Measurements from ENCODE around the gene TBX1.
A peak's percentile ranks its signal among the peaks of the same experiment; 100 is the strongest.
"Not testable (repeated sequence)": the region's sequence is repeated elsewhere in the genome, so short reads cannot be mapped to it uniquely, and the experiment has no call there.

The TBX1 gene

GRCh38 chr22:19763458-19764298 lies 3.1 kb downstream of the TBX1 start:
- no peak overlapping the region for H3K27ac ChIP-seq

GRCh38 chr22:19764299-19764593 lies 3.7 kb downstream of the TBX1 start:
- DNase-seq (ENCODE audit: low read depth, low spot score): no peak
- H3K27ac ChIP-seq: no peak overlapping the region

More at GRCh38 chr22:19763458-19764298, 3.1 kb downstream of the TBX1 start:
- DNase-seq (ENCODE audit: low read depth, low spot score): no peak

GRCh38 chr22:19764636-19765476 lies 4.3 kb downstream of the TBX1 start:
- H3K27ac ChIP-seq: no peak overlapping the region
- DNase-seq (ENCODE audit: low read depth, low spot score): no peak

GRCh38 chr22:19765477-19766239 lies 5.1 kb downstream of the TBX1 start:
- peak overlapping the region; percentile 17 for H3K27ac ChIP-seq
- DNase-seq (ENCODE audit: low read depth, low spot score): no peak

GRCh38 chr22:19766240-19766510 lies 5.6 kb downstream of the TBX1 start:
- DNase-seq (ENCODE audit: low read depth, low spot score): no peak
- H3K27ac ChIP-seq: peak overlapping the region; percentile 17

- no peak for DNase-seq (ENCODE audit: low read depth, low spot score)
- H3K27ac ChIP-seq: peak overlapping the region; percentile 17
Observed at GRCh38 chr22:19766511-19767426, 6.2 kb downstream of the TBX1 start.

GRCh38 chr22:19767427-19768341 lies 7.1 kb downstream of the TBX1 start:
- no peak overlapping the region for H3K27ac ChIP-seq
- no peak for DNase-seq (ENCODE audit: low read depth, low spot score)

- no peak for DNase-seq (ENCODE audit: low read depth, low spot score)
- H3K27ac ChIP-seq: no peak overlapping the region
Observed at GRCh38 chr22:19769393-19769715, 8.8 kb downstream of the TBX1 start.

- no peak overlapping the region for H3K27ac ChIP-seq
- DNase-seq (ENCODE audit: low read depth, low spot score): no peak
Observed at GRCh38 chr22:19770349-19771220, 10.0 kb downstream of the TBX1 start.

GRCh38 chr22:19772422-19772672 lies 11.8 kb downstream of the TBX1 start:
- no peak for DNase-seq (ENCODE audit: low read depth, low spot score)
- H3K27ac ChIP-seq: no peak overlapping the region

GRCh38 chr22:19772673-19773469 lies 12.3 kb downstream of the TBX1 start:
- DNase-seq (ENCODE audit: low read depth, low spot score): no peak
- no peak overlapping the region for H3K27ac ChIP-seq

GRCh38 chr22:19773470-19774040 lies 13.0 kb downstream of the TBX1 start:
- H3K27ac ChIP-seq: no peak overlapping the region
- no peak for DNase-seq (ENCODE audit: low read depth, low spot score)

GRCh38 chr22:19774628-19775027 lies 14.1 kb downstream of the TBX1 start:
- no peak for DNase-seq (ENCODE audit: low read depth, low spot score)
- H3K27ac ChIP-seq: no peak overlapping the region

- no peak for DNase-seq (ENCODE audit: low read depth, low spot score)
- no peak overlapping the region for H3K27ac ChIP-seq
Observed at GRCh38 chr22:19775496-19776325, 15.1 kb downstream of the TBX1 start.

- DNase-seq (ENCODE audit: low read depth, low spot score): no peak
- no peak overlapping the region for H3K27ac ChIP-seq
Observed at GRCh38 chr22:19776433-19777031, 16.0 kb downstream of the TBX1 start.

GRCh38 chr22:19777192-19777591 lies 16.6 kb downstream of the TBX1 start:
- DNase-seq (ENCODE audit: low read depth, low spot score); H3K27ac ChIP-seq: not testable (repeated sequence)

Data from epithelial cell of prostate (primary cell).